Measurements from ENCODE around the gene EXOSC5.
"Not testable (repeated sequence)": the region's sequence is repeated elsewhere in the genome, so short reads cannot be mapped to it uniquely, and the experiment has no call there.

The EXOSC5 gene

DNA sequence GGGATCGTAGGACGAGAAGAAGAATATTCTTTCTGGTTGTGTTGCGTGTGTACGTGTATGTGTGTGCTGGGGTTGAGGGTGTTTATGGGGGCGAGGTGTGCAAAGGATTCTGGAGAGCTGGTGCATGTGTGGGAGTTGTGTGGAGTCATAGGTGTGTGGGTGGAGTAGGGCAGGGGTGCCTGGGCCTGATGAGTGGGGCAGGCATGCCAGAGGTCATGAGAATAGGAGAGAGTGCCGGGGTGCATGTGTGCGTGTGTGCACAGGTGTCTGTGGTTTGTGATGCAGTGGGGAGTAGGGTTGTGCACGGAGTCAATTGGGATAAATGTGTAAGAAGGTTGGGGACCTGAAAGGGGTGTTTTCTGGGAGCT lies 20.2 kb downstream of the EXOSC5 start:
- H3K4me3 ChIP-seq (ENCODE audit: low read length): peak overlapping the region; percentile 60
- TF ChIP-seq, protein P1, sequence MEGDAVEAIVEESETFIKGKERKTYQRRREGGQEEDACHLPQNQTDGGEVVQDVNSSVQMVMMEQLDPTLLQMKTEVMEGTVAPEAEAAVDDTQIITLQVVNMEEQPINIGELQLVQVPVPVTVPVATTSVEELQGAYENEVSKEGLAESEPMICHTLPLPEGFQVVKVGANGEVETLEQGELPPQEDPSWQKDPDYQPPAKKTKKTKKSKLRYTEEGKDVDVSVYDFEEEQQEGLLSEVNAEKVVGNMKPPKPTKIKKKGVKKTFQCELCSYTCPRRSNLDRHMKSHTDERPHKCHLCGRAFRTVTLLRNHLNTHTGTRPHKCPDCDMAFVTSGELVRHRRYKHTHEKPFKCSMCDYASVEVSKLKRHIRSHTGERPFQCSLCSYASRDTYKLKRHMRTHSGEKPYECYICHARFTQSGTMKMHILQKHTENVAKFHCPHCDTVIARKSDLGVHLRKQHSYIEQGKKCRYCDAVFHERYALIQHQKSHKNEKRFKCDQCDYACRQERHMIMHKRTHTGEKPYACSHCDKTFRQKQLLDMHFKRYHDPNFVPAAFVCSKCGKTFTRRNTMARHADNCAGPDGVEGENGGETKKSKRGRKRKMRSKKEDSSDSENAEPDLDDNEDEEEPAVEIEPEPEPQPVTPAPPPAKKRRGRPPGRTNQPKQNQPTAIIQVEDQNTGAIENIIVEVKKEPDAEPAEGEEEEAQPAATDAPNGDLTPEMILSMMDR (conservative IDR thresholded peaks at IDR 0.05; ENCODE audit: low read length): no peak
- DNase-seq (ENCODE audit: low read depth): no peak

- peak within 1 kb of the TSS; percentile 60 for H3K4me3 ChIP-seq (ENCODE audit: low read length)
- TF ChIP-seq, protein P1 (conservative IDR thresholded peaks at IDR 0.05; ENCODE audit: low read length): no peak
- DNase-seq (ENCODE audit: low read depth): no peak
Measured at GRCh38 chr19:41376241-41376997, 20.7 kb downstream of the EXOSC5 start, which contains the start of gene TMEM91. Gene TMEM91, plus strand, starts transcription at chr19:41376533. Its CDS starts 1,777 bp downstream, at chr19:41378310.

GRCh38 chr19:41373993-41374392 lies 23.2 kb downstream of the EXOSC5 start:
- peak; percentile 91 for DNase-seq (ENCODE audit: low read depth)
- H3K4me3 ChIP-seq (ENCODE audit: low read length): no peak overlapping the region
- TF ChIP-seq, protein P1 (conservative IDR thresholded peaks at IDR 0.05; ENCODE audit: low read length): no peak

- no peak overlapping the region for H3K4me3 ChIP-seq (ENCODE audit: low read length)
- no peak for DNase-seq (ENCODE audit: low read depth)
- TF ChIP-seq, protein P1 (conservative IDR thresholded peaks at IDR 0.05; ENCODE audit: low read length): no peak
Measured at GRCh38 chr19:41372501-41372900, 24.7 kb downstream of the EXOSC5 start.

GRCh38 chr19:41371541-41371940 lies 25.6 kb downstream of the EXOSC5 start:
- H3K4me3 ChIP-seq (ENCODE audit: low read length): no peak overlapping the region
- DNase-seq (ENCODE audit: low read depth): no peak
- TF ChIP-seq, protein P1 (conservative IDR thresholded peaks at IDR 0.05; ENCODE audit: low read length): no peak

DNA sequence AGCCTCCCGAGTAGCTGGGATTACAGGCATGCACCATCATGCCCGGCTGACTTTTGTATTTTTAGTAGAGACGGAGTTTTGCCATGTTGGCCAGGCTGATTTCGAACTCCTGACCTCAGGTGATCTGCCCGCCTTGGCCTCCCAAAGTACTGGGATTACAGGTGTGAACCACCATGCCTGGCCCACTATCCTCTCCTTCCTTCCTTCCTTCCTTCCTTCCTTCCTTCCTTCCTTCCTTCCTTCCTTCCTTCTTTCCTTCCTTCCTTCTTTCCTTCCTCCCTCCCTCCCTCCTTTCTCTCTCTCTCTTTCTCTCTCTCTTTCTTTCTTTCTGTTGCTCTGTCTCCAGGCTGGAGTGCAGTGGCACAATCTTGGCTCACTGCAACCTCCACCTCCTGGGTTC lies 26.0 kb downstream of the EXOSC5 start:
- not testable (repeated sequence) for DNase-seq (ENCODE audit: low read depth); H3K4me3 ChIP-seq (ENCODE audit: low read length)

GRCh38 chr19:41369769-41370168 lies 27.4 kb downstream of the EXOSC5 start:
- DNase-seq (ENCODE audit: low read depth): no peak
- H3K4me3 ChIP-seq (ENCODE audit: low read length): no peak overlapping the region
- TF ChIP-seq, protein P1 (conservative IDR thresholded peaks at IDR 0.05; ENCODE audit: low read length): no peak

Measured in AG10803 (cell line).